ENCODE results near the gene ACSM3. TPM values are rescaled to one million over a fixed set of nuclear protein-coding genes. Genes with fewer than 3 reads are reported as not detected.
A peak's percentile ranks its signal among the peaks of the same experiment; 100 is the strongest.
"Not testable (repeated sequence)": the region's sequence is repeated elsewhere in the genome, so short reads cannot be mapped to it uniquely, and the experiment has no call there.

Gene ACSM3
- total RNA-seq (2014; rRNA removed; shearing (Covaris generic)), result 0.34 and 0.48 TPM in 2 replicates
- 0.74 and 1.5 TPM in 2 replicates for polyA plus RNA-seq (2015; cell fraction: cytosol; rRNA removed)
- 0.79 and 0.95 TPM in 2 replicates for polyA plus RNA-seq (2015; cell fraction: nucleus; rRNA removed)

GRCh38 chr16:20763461-20764232 lies at the start of gene ACSM3:
TSS of gene ACSM3 (plus strand) at chr16:20764014. CDS start at chr16:20770035, 6,021 bp downstream.
- peak; percentile 80 for DNase-seq (ENCODE audit: low read depth, low spot score)
- in situ Hi-C loops (cut with HindIII; ENCODE audit: low pct_unique_long_range_greater_than_20kb, low sequenced_read_pairs), result no loop called here

GRCh38 chr16:20717718-20718117 lies 46.1 kb upstream of the ACSM3 start:
- in situ Hi-C loops (cut with HindIII; ENCODE audit: low pct_unique_long_range_greater_than_20kb, low sequenced_read_pairs); DNase-seq (ENCODE audit: low read depth, low spot score): not testable (repeated sequence)

GRCh38 chr16:20720251-20720650 lies 43.6 kb upstream of the ACSM3 start:
- in situ Hi-C loops (cut with HindIII; ENCODE audit: low pct_unique_long_range_greater_than_20kb, low sequenced_read_pairs), result no loop called here
- DNase-seq (ENCODE audit: low read depth, low spot score), result no peak

- no peak for DNase-seq (ENCODE audit: low read depth, low spot score)
- in situ Hi-C loops (cut with HindIII; ENCODE audit: low pct_unique_long_range_greater_than_20kb, low sequenced_read_pairs), result no loop called here
Observed at GRCh38 chr16:20726661-20727060, 37.2 kb upstream of the ACSM3 start.

GRCh38 chr16:20727181-20727580 lies 36.6 kb upstream of the ACSM3 start:
- no peak for DNase-seq (ENCODE audit: low read depth, low spot score)
- in situ Hi-C loops (cut with HindIII; ENCODE audit: low pct_unique_long_range_greater_than_20kb, low sequenced_read_pairs), result no loop called here

- in situ Hi-C loops (cut with HindIII; ENCODE audit: low pct_unique_long_range_greater_than_20kb, low sequenced_read_pairs), result no loop called here
- no peak for DNase-seq (ENCODE audit: low read depth, low spot score)
Observed at GRCh38 chr16:20729141-20729540, 34.7 kb upstream of the ACSM3 start.

- in situ Hi-C loops (cut with HindIII; ENCODE audit: low pct_unique_long_range_greater_than_20kb, low sequenced_read_pairs), result no loop called here
- no peak for DNase-seq (ENCODE audit: low read depth, low spot score)
Observed at GRCh38 chr16:20734056-20734455, 29.8 kb upstream of the ACSM3 start.

GRCh38 chr16:20734782-20735181 lies 29.0 kb upstream of the ACSM3 start:
- no peak for DNase-seq (ENCODE audit: low read depth, low spot score)
- in situ Hi-C loops (cut with HindIII; ENCODE audit: low pct_unique_long_range_greater_than_20kb, low sequenced_read_pairs), result no loop called here

GRCh38 chr16:20735490-20735889 lies 28.3 kb upstream of the ACSM3 start:
- in situ Hi-C loops (cut with HindIII; ENCODE audit: low pct_unique_long_range_greater_than_20kb, low sequenced_read_pairs), result no loop called here
- DNase-seq (ENCODE audit: low read depth, low spot score), result no peak

GRCh38 chr16:20740007-20740883 lies 23.6 kb upstream of the ACSM3 start:
- in situ Hi-C loops (cut with HindIII; ENCODE audit: low pct_unique_long_range_greater_than_20kb, low sequenced_read_pairs), result no loop called here
- peak; percentile 38 for DNase-seq (ENCODE audit: low read depth, low spot score)

- in situ Hi-C loops (cut with HindIII; ENCODE audit: low pct_unique_long_range_greater_than_20kb, low sequenced_read_pairs), result no loop called here
Observed at GRCh38 chr16:20740901-20741521, 22.8 kb upstream of the ACSM3 start.

GRCh38 chr16:20741554-20742285 lies 22.1 kb upstream of the ACSM3 start, which contains the start of gene THUMPD1:
TSS of gene THUMPD1 (minus strand) at chr16:20741818. CDS start at chr16:20741739, 79 bp downstream.
- peak; percentile 95 for DNase-seq (ENCODE audit: low read depth, low spot score)
- in situ Hi-C loops (cut with HindIII; ENCODE audit: low pct_unique_long_range_greater_than_20kb, low sequenced_read_pairs), result no loop called here

More at GRCh38 chr16:20740901-20741521, 22.8 kb upstream of the ACSM3 start:
- DNase-seq (ENCODE audit: low read depth, low spot score), result peak; percentile 74

- in situ Hi-C loops (cut with HindIII; ENCODE audit: low pct_unique_long_range_greater_than_20kb, low sequenced_read_pairs), result no loop called here
- DNase-seq (ENCODE audit: low read depth, low spot score), result no peak
Observed at GRCh38 chr16:20743591-20743990, 20.2 kb upstream of the ACSM3 start.

- DNase-seq (ENCODE audit: low read depth, low spot score), result no peak
- in situ Hi-C loops (cut with HindIII; ENCODE audit: low pct_unique_long_range_greater_than_20kb, low sequenced_read_pairs), result no loop called here
Observed at GRCh38 chr16:20744922-20745440, 18.8 kb upstream of the ACSM3 start.

GRCh38 chr16:20746461-20746860 lies 17.4 kb upstream of the ACSM3 start:
- in situ Hi-C loops (cut with HindIII; ENCODE audit: low pct_unique_long_range_greater_than_20kb, low sequenced_read_pairs), result no loop called here
- DNase-seq (ENCODE audit: low read depth, low spot score), result no peak

GRCh38 chr16:20747030-20747816 lies 16.6 kb upstream of the ACSM3 start:
- in situ Hi-C loops (cut with HindIII; ENCODE audit: low pct_unique_long_range_greater_than_20kb, low sequenced_read_pairs), result no loop called here
- no peak for DNase-seq (ENCODE audit: low read depth, low spot score)

All from SK-MEL-5 (cell line).